KBM-7 (cell line): ENCODE measurements around the gene CTIF.

Source experiments
- DNase-seq: peaks from one replicate; pipeline ENCODE4 v3.0.0-alpha.2; 2015
- in situ Hi-C: fragments of 300-500 bp; cut with MboI; formaldehyde crosslinking; loops from 2 replicates; pipeline ENCODE4 v1.14.3; 2020; ENCODE audit warnings: low sequenced_read_pairs, low pct_unique_long_range_greater_than_20kb, mixed read lengths

Gene CTIF

DNA sequence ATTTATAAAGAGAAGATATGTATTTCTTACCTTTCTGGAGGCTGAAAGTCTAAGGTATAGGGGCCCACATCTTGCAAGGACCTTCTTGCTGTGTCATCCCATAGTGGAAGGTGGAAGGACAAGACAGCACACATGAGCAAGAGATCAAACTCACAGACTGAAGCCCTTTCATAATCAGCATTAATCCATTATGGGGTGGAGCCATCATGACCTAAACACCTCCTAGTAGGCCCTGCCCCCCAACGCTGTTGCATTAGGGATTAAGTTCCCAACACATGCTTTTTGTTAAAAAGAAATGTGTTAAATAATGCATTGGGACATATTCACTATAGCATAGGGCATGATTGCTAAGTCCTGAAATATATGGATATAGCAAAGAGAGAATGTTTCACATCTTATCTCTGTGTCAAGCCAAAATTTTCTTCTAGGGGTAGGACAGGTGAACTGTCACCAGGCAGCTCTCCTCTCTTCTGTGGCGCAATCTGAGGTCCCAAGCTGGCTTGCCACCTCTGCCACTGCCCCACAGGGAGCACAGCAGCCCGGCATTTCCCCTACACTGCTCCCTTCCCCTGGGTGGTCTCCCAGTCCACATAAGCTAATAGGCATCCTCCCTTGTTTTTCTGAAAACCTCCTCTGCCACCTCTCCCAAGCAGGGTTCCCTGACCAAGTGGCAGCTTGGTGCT, 8.3 kb upstream of the CTIF start:
- DNase-seq = no peak
- in situ Hi-C loops = loop anchor here (25.0 kb wide), 1 partner anchor 107 kb away; no protein-coding TSS in a partner anchor

DNA sequence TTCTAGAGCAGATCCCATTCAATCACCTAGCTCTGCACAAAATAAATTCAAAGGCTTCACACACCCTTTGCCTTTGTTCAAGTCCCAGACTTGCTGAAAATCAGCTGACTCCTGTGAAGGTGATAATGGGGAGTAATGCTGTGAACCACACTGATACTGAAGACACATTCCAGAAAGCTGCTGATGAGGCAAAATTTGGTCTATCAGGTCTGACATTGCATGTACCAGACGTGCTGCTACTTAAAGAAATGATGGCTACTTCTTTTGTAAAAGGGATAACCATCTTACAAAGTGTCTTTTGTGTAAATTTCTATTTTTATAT, 7.8 kb upstream of the CTIF start:
- in situ Hi-C loops = loop anchor here (25.0 kb wide), 1 partner anchor 106 kb away; no protein-coding TSS in a partner anchor
- no peak for DNase-seq

DNA sequence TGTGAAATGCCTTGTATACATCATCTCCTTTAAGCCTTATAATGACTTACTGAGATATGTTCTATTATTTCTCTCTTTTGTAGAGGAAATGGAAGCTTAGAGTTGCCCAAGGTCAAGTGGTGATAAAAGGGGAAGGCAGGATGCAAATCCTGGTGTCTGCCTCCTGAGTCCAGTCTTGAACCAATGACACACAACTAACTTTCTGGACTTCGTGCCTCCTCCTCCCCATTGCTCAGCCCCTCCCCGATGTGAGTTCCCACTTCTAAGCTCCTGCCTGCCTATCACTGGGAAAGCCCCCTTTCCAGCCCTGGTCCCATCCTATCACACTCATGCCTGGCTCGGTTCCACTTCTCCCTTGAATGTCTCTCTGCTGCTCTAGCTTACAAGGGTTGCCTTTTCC, 6.9 kb upstream of the CTIF start:
- in situ Hi-C loops = loop anchor here (25.0 kb wide), 1 partner anchor 105 kb away; no protein-coding TSS in a partner anchor
- DNase-seq = no peak

DNA sequence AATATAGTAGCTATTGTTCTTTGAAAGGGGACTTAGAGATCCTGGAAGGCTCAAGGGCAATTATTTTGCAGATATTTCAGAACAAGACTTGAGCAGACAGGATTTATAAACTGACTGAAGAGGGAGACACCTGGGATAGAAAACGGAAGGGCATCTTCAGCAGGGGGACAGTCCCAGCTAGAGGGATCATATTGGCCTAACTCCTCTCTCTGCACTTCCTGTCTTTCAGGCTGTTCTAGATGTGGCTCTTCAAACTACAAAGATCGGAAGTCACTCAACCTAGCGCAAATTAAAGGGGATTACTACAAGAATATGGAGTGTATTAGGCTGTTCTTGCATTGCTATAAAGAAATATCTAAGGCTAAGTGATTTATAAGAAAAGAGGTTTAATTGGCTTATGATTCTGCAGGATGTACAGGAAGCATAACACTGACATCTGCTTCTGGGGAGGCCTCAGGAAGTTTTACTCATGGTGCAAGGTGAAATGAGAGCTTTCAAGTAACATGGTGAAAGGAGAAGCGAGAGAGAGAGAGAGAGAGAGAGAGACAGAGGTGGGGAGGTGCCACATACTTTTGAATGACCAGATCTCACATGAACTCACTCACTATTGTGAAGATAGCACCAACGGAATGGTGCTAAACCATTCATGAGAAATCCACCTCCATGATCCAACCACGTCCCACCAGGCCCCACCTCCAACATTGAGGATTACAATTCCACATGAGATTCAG, 5.3 kb upstream of the CTIF start:
- in situ Hi-C loops = loop anchor here (25.0 kb wide), 1 partner anchor 104 kb away; no protein-coding TSS in a partner anchor

DNA sequence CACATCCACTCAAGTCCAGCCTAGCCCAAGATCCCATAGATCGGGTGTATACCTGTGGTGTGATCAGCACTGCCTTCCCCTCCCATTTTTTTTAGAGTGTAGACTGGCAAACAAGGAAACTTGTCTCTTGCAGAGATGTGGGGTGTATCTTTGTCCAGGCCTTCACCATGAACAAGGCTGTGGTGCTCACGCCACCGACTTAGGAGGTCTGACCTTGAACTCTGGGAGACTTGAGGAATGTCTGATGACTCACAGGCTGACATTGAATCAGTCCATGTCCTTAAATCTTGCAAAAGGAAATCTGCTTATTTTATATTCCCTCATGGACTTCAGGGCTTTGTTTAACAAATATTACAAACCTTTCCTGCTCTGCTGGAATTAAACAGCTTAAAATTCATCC, 4.5 kb upstream of the CTIF start:
- in situ Hi-C loops = loop anchor here (25.0 kb wide), 1 partner anchor 103 kb away; no protein-coding TSS in a partner anchor
- no peak for DNase-seq

More for the DNA sequence above, 5.3 kb upstream of the CTIF start:
- no peak for DNase-seq

DNA sequence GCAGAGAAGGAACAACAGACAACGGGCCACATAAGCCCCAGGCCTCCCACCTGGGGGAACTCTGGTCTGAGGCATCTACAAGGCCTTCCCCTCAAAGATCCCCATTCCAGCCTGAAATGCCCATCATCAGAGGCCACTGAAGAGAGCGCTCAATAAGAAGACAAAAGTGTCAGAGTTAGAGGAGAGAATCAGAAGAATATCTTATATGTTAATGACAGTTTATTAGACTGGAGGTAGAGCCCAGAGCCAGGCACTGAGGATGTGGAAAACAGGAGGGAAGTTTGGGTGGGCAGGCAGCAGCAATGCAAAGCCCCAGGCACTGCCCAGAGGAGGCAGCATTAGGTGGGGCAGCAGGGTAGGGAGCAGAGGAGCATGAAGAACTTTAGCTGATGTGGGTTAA, 2.9 kb upstream of the CTIF start:
- in situ Hi-C loops = loop anchor here (25.0 kb wide), 1 partner anchor 101 kb away; no protein-coding TSS in a partner anchor
- no peak for DNase-seq

DNA sequence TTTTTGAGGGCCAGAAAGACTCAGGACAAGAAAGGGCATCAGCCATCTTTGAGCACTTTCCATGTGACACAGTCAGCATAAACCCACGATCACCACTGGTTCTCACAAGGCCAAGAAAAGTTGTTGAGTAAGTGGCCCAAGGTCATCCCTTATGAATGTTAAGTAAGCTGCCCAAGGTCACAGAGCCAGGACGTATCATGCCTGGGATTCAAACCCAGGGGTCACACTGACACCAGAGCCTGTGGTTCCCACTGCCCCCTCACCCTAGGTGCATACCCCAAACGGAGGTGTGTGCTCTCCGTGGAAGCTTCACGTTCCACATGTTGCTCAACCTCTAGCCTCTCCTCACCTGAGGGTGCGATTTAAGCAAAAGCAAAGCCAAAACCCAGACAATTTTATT, 2.3 kb upstream of the CTIF start:
- no peak for DNase-seq
- in situ Hi-C loops = loop anchor here (25.0 kb wide), 1 partner anchor 101 kb away; no protein-coding TSS in a partner anchor

DNA sequence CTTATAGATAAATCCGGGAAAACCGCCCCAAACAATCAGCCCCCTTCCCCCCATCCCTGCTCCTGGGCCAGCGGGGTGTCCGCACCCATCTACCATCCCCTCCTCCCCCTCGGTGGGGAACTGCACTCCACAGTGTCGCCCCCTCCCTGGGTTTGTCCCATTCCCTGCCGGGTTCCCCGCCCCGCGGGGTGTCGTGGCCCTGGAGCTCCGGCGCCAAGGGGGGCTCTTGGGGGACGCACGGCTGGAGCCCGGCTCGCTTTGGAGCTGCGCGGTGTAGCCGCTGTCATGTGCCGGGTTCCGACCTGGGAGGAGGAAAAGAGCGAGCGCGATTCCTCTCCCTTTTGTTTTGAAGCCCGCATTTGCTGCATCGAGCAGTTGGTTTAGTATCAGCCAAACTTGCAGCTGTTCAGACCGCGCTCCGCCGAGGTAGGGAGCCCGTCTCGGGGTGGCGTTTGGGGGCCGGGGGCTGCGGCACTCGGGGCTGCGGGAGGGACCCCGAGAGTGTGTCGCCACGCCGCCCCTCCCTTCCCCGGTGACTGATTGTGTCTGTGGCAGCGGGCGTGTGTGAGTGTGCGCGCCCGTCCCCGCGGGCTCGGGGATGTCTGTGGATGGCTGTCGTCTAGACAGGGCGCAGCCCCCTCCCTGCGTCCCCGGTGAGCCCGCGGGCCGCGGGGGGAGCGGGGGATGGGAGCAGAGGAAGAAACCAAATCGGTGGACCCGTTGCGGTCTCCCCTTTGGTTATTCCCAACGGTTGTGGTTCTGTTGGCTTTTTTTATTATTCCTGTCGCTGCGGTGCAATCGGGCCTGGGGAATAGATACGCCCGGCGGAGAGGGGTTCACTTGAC, 797 bp downstream of the CTIF start:
- DNase-seq = peak; percentile 49
- in situ Hi-C loops = loop anchor here (25.0 kb wide), 1 partner anchor 98 kb away; no protein-coding TSS in a partner anchor

DNA sequence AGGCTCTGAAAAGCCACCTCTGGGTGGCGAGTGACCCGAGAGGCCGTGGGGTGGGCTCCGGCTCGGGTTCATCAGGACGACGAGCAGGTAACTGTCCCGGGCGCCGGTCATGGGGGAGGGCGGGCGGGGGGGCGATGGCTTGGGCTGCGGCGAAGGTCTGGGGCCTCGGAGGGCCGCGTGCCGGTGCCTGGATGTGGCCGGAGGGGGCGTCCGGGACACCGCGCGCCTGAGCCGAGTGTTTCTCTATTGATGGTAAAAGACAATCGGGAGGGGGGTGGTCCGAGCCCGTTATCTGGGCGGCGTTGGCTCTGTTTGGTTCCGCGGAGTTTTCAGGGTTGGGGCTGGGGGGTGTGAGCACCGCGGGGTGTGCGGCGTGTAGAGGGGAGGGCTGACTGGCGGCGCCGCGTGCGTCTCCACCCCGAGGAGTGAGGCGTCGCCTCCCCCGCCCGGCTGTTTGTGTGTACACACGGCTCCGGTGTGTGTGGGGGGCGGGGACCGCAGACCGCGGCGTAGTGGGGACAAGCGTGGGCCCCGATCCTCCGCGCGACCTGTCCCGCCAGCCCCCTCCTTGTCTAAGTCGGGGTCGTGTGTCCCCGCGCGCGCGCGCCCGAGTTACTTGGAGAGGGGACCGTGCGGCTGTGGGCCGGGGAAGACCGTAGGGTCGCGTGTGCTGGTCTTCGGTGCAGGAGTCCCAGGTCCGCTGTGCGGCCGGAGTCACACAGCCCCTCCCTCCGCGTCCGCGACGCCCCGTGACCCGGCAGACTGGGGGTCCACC, 1.6 kb downstream of the CTIF start:
- in situ Hi-C loops = loop anchor here (25.0 kb wide), 1 partner anchor 97 kb away; no protein-coding TSS in a partner anchor
- peak; percentile 74 for DNase-seq

DNA sequence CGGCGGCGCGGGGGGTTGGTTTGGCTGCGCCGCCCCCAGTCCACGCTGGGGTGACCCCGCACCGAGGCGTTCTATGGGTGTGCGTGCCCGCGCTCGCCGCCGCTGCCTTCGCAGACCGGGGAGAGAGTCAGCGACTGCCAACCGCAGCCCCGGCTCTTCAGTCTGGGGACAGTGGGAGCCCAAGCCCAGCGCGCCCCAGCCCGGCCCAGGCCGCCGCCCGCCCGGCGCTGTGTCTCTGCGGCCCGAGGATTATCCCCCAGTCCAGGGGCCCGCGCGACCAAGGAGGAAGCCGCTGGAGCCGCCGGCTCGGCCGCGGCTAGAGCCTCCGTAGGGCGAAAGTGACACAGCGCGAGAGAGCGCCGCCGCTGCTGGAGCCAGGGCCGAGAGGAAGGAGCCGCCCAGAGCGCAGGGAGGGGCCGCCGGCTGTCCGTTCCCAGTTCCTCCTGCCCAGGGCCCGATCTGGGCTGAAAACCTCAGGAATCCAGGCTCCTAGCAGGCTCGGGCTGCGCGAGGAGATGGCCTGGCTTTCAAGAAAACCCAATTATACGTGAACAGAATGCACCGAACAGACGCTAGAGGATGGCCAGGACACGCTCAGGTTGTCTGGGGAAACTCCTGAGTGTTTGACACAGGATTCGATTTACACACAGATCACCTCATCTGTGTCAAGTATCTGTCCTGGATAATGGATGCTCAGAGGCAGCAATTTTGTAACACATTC, 2.4 kb downstream of the CTIF start:
- peak; percentile 76 for DNase-seq
- in situ Hi-C loops = loop anchor here (25.0 kb wide), 1 partner anchor 96 kb away; no protein-coding TSS in a partner anchor

DNA sequence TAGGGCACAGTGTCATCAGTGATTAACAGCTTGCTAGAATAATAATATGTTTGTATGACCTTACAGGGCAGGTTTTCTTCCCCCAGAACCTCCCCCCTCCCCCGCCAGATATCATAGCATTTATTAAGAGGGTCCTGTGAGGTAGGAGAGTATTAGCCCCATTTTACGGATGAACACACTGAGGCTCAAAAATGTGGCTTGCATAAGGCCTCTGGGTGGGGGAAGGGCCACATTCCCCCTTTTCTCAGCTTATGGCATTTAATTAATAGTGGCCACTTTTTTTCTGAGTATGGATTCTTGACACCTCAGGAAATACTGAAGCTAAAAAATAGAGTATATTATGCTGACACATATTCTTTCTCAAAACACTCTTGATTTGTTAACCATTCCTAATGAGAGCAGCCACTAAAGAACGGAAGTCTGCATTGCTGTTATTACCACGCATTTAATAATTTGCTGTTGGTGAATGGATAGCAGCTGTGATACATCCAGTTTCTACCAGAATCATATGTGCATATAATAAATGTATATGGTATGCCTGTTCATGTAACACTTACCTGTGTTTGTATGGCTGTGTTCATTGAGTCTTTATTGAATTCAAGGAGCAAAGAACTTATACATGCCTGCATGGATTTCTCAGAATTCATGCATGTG, 3.0 kb downstream of the CTIF start:
- in situ Hi-C loops = loop anchor here (25.0 kb wide), 1 partner anchor 95 kb away; no protein-coding TSS in a partner anchor
- DNase-seq = no peak

DNA sequence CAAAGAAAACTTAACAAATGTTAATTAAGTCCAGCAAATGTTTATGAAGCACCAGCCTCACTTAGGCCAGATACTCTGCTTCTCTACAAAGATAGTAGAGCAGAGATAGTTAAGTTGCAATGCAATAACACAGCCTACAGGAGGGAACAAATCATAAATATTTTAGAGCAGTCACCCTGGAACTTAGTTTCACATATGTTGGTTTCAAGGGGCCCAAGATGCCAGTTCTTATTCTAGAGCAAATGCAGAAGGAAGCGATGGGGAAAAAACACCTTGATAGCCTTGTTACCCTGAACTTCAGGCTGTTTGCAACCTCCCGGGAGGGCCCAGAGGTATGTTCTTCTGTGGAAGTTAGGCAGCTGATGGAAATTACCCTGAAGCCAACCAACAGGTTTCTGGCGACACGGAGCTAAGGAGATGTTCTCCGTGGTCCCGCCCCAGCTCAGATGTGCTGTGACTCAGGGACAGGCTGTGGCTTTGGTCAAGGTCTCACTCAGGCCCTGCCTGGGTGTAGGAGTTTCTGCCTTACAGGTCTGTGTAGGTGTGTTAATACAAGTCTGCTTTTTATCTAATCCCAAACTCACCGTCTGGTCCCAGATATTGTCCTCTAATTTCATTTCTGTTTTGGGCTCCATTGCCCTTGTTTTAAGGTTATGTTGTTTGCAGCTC, 3.8 kb downstream of the CTIF start:
- in situ Hi-C loops = loop anchor here (25.0 kb wide), 1 partner anchor 95 kb away; no protein-coding TSS in a partner anchor
- no peak for DNase-seq

DNA sequence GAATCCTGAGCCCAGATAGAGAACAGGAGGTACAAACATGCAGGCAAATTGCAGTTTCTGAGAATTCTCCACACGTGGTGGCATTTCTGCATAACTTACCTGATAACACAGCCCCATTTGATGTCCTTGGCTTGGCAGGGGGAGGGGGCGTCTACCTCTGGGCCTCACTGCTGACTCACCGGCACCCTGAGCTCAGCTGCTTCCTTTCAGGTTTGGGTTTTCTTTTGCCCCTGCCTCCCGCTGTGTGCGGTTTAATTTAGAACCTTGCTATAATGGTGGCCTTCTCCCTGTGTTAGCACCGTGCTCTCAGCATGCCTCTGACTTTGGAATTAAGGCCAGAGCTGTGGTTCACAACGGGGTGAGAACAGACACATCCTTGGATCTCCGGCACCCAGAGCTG, 4.4 kb downstream of the CTIF start:
- DNase-seq = no peak
- in situ Hi-C loops = loop anchor here (25.0 kb wide), 1 partner anchor 94 kb away; no protein-coding TSS in a partner anchor

DNA sequence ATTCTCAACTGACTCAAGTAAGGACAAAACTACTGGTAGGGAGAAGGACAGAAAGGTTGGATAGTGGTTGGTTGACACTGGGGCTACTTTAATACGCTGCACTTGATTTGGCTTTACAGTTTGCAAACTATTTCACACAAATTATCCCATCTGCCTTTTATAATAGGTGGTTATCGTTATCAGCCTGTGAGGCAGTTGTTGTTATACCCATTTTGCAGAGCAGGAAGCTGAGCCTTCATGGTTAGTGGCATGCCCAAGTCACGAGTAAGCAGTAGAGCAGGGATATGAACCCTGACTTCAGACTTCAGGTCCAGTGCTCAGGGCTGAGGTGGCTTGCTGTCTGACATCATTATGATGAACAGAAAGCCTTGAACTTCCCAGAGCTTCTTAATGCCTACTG, 5.3 kb downstream of the CTIF start:
- in situ Hi-C loops = loop anchor here (25.0 kb wide), 1 partner anchor 93 kb away; no protein-coding TSS in a partner anchor
- DNase-seq = no peak

DNA sequence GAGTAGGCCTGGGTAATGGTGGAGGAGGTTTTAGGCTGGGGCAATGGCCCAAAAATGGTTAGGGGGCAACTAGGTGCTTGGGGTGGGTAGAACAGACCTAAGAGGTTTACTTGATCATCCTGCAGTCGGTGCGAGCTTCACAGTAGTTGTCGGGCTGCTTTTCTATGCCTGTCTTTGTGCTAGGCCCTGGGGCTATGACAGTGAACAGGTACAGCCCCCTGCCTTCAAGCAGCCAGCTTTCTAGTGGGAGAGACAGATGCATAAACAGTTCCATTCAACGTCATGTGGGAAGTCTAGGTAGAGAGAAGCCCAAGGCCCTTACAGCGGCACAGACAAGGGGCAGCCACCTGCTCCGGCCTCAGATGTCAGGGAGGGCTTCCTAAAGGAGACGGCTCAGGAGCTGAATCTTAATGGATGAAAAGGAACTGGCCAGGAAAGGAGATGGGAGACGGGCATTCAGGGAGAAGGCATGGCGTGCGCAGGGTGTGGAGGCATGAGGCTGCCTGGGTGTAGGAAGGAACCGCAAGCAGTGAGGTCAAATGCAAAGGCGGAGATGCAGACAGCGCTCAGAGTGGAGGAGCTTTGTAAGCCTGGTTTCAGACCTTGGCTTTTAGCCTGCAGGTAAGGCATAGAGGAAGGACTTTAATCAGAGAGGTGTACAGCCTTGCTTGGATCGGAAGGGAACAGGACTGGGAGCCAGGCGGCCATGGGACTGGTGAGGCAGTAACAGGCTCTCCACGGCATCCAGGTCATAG, 6.0 kb downstream of the CTIF start:
- no peak for DNase-seq
- in situ Hi-C loops = loop anchor here (25.0 kb wide), 1 partner anchor 92 kb away; no protein-coding TSS in a partner anchor

DNA sequence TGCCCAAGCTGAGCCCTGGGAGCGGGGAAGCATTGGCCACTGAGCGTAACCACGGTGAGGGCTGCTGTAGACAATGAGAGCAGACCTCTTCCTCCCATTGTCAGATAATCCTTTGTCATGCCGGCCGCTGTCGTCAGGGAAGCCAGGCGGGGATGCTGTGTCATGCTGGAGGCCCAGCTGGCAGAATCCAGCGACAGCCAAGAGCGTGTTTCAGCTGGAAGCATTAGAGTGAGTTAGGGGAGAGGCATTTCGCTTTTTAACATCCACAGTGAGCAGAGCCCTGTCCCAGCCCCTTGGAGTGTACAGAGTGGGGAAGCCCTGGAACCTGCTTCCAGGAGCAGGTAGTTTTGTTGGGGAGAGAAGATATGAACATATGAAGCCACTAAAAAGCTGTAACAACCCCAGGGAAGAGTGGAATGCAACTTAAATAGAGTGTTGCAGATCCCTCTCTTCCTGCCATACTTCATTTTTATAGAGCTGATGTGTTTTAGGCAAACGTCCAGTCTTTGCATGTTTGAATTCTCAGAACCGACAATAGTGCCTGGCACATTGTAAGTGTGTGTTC, 7.0 kb downstream of the CTIF start:
- in situ Hi-C loops = loop anchor here (25.0 kb wide), 1 partner anchor 91 kb away; no protein-coding TSS in a partner anchor

More for the DNA sequence above, 7.0 kb downstream of the CTIF start:
- peak; percentile 74 for DNase-seq
